Measurements from ENCODE around the gene MFNG.

Gene MFNG

DNA sequence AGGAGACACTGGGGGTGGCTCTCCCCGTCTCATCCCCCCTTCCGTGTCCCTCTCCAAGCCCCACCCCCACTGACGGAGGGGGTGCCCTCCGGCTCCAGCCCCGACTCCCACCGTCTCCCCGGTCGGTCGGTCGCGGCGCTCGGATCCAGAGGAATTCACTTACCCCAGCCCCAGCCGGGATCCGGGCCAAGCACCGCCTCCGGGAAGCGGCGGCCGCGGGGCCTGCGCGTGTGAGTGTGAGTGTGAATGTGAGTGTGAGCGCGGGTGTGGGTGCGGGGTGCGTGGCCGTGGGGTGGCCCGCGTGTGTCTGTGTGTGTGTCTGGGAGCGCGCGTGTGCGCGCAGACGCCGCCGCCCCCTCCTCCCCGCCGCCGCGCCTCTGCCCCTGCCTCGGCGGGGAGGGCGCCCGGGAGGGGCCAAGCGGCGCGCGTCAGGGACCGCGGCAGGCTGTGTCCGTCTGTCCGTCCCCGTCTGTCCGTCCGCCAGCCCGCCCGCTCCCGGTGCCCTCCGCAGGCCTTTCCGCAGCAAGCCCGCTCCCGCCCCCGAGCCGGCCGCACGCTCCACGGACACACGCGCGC lies 59.0 kb downstream of the MFNG start, which contains the start of gene ELFN2:
Gene ELFN2, minus strand, starts transcription at position 345 of the 576 bp plus-strand sequence. CDS start 51,945 bp downstream, outside the sequence.
- Histone ChIP-seq H3K4me3 (replicated peaks; ENCODE audit: low read depth, low read length) (no peak within 1 kb of the TSS), H3K27me3 (replicated peaks; ENCODE audit: control insufficient read depth, insufficient read depth, low read length) (peaks cover 6% of the 10 kb centered on the region)

DNA sequence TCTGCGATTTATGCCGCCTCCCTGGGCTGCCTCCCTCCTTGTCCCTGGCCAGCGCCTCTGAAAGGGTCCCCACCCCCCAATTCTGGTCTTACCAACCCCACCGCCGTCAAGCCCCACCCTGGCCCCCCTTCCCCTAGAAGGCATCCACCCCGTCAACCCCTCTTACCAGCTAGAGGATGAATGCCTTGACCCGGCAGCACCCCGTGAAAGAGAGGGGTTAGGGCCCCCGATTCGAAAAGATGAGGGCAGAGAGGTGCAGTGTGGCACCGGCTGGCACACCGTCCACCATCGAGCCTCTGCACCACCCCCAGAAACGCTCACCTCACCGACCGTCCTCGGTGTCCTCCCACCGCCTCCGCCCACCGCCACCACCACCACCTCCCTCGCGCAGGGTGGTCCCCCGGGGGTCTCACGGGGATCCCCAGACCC lies 59.5 kb downstream of the MFNG start:
- H3K36me3 ChIP-seq (ENCODE audit: control insufficient read depth, insufficient read depth, low read length) = no peaks in the 10 kb centered on the region
- TF ChIP-seq, protein P1, sequence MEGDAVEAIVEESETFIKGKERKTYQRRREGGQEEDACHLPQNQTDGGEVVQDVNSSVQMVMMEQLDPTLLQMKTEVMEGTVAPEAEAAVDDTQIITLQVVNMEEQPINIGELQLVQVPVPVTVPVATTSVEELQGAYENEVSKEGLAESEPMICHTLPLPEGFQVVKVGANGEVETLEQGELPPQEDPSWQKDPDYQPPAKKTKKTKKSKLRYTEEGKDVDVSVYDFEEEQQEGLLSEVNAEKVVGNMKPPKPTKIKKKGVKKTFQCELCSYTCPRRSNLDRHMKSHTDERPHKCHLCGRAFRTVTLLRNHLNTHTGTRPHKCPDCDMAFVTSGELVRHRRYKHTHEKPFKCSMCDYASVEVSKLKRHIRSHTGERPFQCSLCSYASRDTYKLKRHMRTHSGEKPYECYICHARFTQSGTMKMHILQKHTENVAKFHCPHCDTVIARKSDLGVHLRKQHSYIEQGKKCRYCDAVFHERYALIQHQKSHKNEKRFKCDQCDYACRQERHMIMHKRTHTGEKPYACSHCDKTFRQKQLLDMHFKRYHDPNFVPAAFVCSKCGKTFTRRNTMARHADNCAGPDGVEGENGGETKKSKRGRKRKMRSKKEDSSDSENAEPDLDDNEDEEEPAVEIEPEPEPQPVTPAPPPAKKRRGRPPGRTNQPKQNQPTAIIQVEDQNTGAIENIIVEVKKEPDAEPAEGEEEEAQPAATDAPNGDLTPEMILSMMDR (IDR thresholded peaks at IDR 0.05; ENCODE audit: insufficient read depth, low read length, poor library complexity, severe bottlenecking) = no peak
- no peak overlapping the region for H3K4me3 ChIP-seq (replicated peaks; ENCODE audit: low read depth, low read length)
- no peak for DNase-seq (ENCODE audit: extremely low read depth, insufficient read length)
- H3K27me3 ChIP-seq (replicated peaks; ENCODE audit: control insufficient read depth, insufficient read depth, low read length) = peaks cover 6% of the 10 kb centered on the region

More for the DNA sequence above, 59.0 kb downstream of the MFNG start, which contains the start of gene ELFN2:
- no peaks in the 10 kb centered on the region for H3K36me3 ChIP-seq (ENCODE audit: control insufficient read depth, insufficient read depth, low read length)
- TF ChIP-seq, protein P1 (IDR thresholded peaks at IDR 0.05; ENCODE audit: insufficient read depth, low read length, poor library complexity, severe bottlenecking) = no peak
- no peak for DNase-seq (ENCODE audit: extremely low read depth, insufficient read length)

DNA sequence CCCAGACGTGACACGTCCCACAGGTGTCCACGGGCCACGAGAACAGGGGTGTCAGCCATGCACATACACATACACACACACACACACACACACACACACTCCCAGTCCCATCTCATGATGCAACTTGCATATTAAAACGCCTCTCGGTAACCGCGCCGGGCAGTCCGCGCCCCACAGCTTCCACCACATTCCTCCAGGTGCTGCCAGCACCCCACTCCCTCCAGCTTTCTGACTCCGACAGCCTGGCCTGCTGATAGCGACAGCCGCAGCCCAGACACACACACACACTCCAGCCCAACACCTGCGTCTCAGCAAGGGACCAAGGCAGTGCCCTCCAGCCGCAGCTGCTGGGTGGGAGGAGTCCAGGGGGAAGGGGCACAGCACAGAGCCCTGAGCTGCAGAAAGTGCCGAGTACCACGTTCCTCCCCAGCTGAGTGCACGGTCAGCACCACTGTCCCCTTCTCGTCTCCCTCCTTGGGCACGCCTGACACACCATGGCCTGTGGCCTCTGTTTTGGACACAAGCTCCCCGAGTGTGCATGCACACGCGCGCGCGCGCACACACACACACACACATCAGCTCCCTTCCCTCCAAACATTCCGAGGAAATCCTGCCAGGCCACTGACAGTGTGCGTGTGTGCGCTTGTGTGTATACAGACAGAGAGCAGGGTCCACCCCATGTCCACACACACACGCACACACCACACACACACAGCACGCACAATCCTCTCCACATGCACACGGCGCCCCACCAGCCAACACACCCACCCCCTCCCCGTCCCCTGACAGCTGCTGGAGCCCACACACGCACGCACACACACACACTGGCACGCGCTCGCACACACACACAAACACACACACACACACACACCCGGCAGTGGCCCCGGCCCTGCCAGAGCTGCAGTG lies 60.1 kb downstream of the MFNG start:
- DNase-seq (ENCODE audit: extremely low read depth, insufficient read length) = no peak
- Histone ChIP-seq H3K36me3 (ENCODE audit: control insufficient read depth, insufficient read depth, low read length) (no peaks in the 10 kb centered on the region), H3K4me3 (replicated peaks; ENCODE audit: low read depth, low read length) (no peak overlapping the region), H3K27me3 (replicated peaks; ENCODE audit: control insufficient read depth, insufficient read depth, low read length) (peaks cover 9% of the 10 kb centered on the region)
- TF ChIP-seq, protein P1 (IDR thresholded peaks at IDR 0.05; ENCODE audit: insufficient read depth, low read length, poor library complexity, severe bottlenecking) = no peak

DNA sequence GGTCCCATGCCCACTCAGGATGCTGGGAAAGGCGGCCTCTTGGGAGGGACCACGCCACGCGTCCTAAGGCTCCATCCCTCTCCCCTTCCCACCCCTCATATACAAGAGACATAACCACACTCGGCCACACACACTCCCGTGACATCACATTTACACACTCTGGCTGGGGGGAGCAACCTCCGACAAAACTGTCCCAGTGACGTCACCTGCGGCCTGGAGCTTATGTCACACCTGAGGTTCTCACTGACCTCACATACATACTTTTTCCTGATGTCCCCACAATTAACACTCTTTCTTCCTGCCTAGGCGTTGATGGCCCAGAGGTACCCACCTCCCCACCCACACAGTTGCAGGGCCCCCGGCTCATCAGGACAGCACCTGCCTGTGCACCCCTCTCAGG lies 60.8 kb downstream of the MFNG start:
- DNase-seq (ENCODE audit: extremely low read depth, insufficient read length) = no peak
- Histone ChIP-seq H3K4me3 (replicated peaks; ENCODE audit: low read depth, low read length) (no peak overlapping the region), H3K36me3 (ENCODE audit: control insufficient read depth, insufficient read depth, low read length) (no peaks in the 10 kb centered on the region), H3K27me3 (replicated peaks; ENCODE audit: control insufficient read depth, insufficient read depth, low read length) (peaks cover 10% of the 10 kb centered on the region)
- TF ChIP-seq, protein P1 (IDR thresholded peaks at IDR 0.05; ENCODE audit: insufficient read depth, low read length, poor library complexity, severe bottlenecking) = no peak

DNA sequence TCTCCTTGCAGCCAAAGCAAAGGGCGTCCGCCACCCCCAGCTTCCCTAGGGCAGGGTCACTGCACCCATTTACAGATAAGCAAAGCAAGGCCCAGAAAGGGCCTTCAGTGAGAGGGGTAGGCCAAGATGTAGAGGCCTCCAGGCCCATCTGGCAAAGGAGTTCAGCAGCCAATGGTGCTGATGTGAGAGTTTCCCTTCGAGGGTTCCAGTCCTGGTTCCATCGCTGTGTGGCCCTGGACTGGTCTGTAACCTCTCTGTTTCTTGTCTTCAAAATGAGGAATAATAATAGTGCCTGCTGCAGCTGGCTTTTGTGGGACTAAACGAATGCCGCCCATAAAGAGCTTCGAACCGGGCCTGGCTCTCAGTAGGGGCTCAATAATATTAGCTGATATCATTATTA lies 62.9 kb downstream of the MFNG start:
- TF ChIP-seq, protein P1 (IDR thresholded peaks at IDR 0.05; ENCODE audit: insufficient read depth, low read length, poor library complexity, severe bottlenecking) = no peak
- no peak for DNase-seq (ENCODE audit: extremely low read depth, insufficient read length)
- no peaks in the 10 kb centered on the region for H3K36me3 ChIP-seq (ENCODE audit: control insufficient read depth, insufficient read depth, low read length)
- peaks cover 7% of the 10 kb centered on the region for H3K27me3 ChIP-seq (replicated peaks; ENCODE audit: control insufficient read depth, insufficient read depth, low read length)
- no peak overlapping the region for H3K4me3 ChIP-seq (replicated peaks; ENCODE audit: low read depth, low read length)

Measured in GM06990 (cell line).